SK-N-SH (cell line): Measurements from ENCODE around the gene NTN1. TPM values are rescaled to one million over a fixed set of nuclear protein-coding genes. Genes with fewer than 3 reads are reported as not detected.

Experiments used
- CTCF ChIA-PET: fragments of 300-600, 350-600 bp; formaldehyde crosslinking; extraction: SDS; loops from one replicate; lab custom pipeline; 2021; lab: Yijun Ruan, JAX
- POLR2A ChIA-PET: fragments of 350-600 bp; sonication (Branson Sonifier 250); formaldehyde crosslinking; extraction: SDS; loops from one replicate; lab custom pipeline; 2020; ENCODE audit warnings: antibody characterized with exemption, inconsistent platforms; lab: Yijun Ruan, JAX
- DNase-seq: peaks from one replicate; pipeline ENCODE4 v3.0.0; 2012
- H2AFZ ChIP-seq: fragments of 200-600 bp; sonication (generic); 2 replicates; pipeline ENCODE4 v1.8.1; 2016; ENCODE audit warnings: antibody characterized with exemption, mild to moderate bottlenecking, low read depth
- H3F3A ChIP-seq: fragments of 200-600 bp; sonication (generic); replicated peaks from 2 replicates; pipeline ENCODE3; 2016; ENCODE audit warnings: antibody characterized with exemption, mild to moderate bottlenecking; ENCODE audit not compliant: insufficient read depth
- H3K27ac ChIP-seq, 2 experiments: fragments of 200-500 bp in 1 of 2; fragments of 200-600 bp in 1 of 2; sonication (Bioruptor generic) in 1 of 2; sonication (generic), shearing (Covaris generic) in 1 of 2; 2 replicates each; pipeline versions ENCODE4 v1.5.1 to v1.6.1; 2014 to 2016; ENCODE audit warnings: low read depth in 2 of 2, inconsistent platforms in 1 of 2, low read length in 1 of 2, mild to moderate bottlenecking in 1 of 2, mixed read lengths in 1 of 2
- H3K27me3 ChIP-seq: fragments of 200-600 bp; sonication (generic), shearing (Covaris generic); 2 replicates; pipeline ENCODE4 v1.6.1; 2016; ENCODE audit warnings: mixed run types; ENCODE audit not compliant: insufficient read depth
- H3K36me3 ChIP-seq, 2 experiments: fragments of 200-500 bp in 1 of 2; fragments of 200-600 bp in 1 of 2; sonication (Bioruptor generic) in 1 of 2; sonication (generic) in 1 of 2; replicated peaks in 1 of 2; 2 replicates each; pipeline versions ENCODE3 to v1.5.1; 2014 to 2016; ENCODE audit warnings: low read length in 1 of 2, mild to moderate bottlenecking in 1 of 2; ENCODE audit not compliant: insufficient read depth in 2 of 2, control insufficient read depth in 1 of 2
- H3K4me1 ChIP-seq, 2 experiments: fragments of 200-500 bp in 1 of 2; fragments of 200-600 bp in 1 of 2; sonication (Bioruptor generic) in 1 of 2; sonication (generic), shearing (Covaris generic) in 1 of 2; 2 replicates each; pipeline versions ENCODE4 v1.5.1 to v1.6.1; 2014 to 2016; ENCODE audit warnings: low read depth in 1 of 2, low read length in 1 of 2, mixed run types in 1 of 2; ENCODE audit not compliant: insufficient read depth in 2 of 2, control insufficient read depth in 1 of 2
- H3K4me2 ChIP-seq: fragments of 200-600 bp; sonication (generic), shearing (Covaris generic); 2 replicates; pipeline ENCODE4 v1.6.1; 2017; ENCODE audit warnings: mixed run types
- H3K4me3 ChIP-seq, 2 experiments: fragments of 200-500 bp in 1 of 2; fragments of 200-600 bp in 1 of 2; sonication (Bioruptor generic) in 1 of 2; sonication (generic), shearing (Covaris generic) in 1 of 2; 2 replicates each; pipeline versions ENCODE4 v1.5.1 to v1.8.1; 2014 to 2016; ENCODE audit warnings: low read depth in 2 of 2, inconsistent platforms in 1 of 2, low read length in 1 of 2, mild to moderate bottlenecking in 1 of 2, mixed read lengths in 1 of 2, moderate library complexity in 1 of 2
- H3K79me2 ChIP-seq: fragments of 200-600 bp; sonication (generic); 2 replicates; pipeline ENCODE4 v1.8.1; 2017; ENCODE audit warnings: mild to moderate bottlenecking; ENCODE audit not compliant: insufficient read depth
- H3K9ac ChIP-seq: fragments of 200-600 bp; sonication (generic); 2 replicates; pipeline ENCODE4 v1.6.1; 2017; ENCODE audit warnings: mixed run types
- H3K9me2 ChIP-seq: fragments of 200-600 bp; sonication (generic); 2 replicates; pipeline ENCODE4 v1.6.1; 2017; ENCODE audit warnings: mixed run types
- H3K9me3 ChIP-seq: fragments of 200-600 bp; sonication (generic); 2 replicates; pipeline ENCODE4 v1.6.1; 2017; ENCODE audit warnings: mixed run types, mild to moderate bottlenecking, moderate library complexity
- H4K20me1 ChIP-seq: fragments of 200-600 bp; sonication (generic); 2 replicates; pipeline ENCODE4 v1.6.1; 2017; ENCODE audit warnings: mild to moderate bottlenecking, mixed run types; ENCODE audit not compliant: insufficient read depth
- GABPA ChIP-seq: IDR thresholded peaks from 2 replicates; pipeline ENCODE4 v1.4.0; 2012; ENCODE audit warnings: low read depth, mild to moderate bottlenecking
- IRF3 ChIP-seq: fragments of 150-350 bp; IDR thresholded peaks from 2 replicates; pipeline ENCODE4 v1.6.1; 2016; ENCODE audit warnings: mild to moderate bottlenecking, low read depth, low read length
- RXRA ChIP-seq: IDR thresholded peaks from 2 replicates; pipeline ENCODE4 v1.4.0; 2012; ENCODE audit warnings: low read depth, mild to moderate bottlenecking, borderline replicate concordance
- SMC3 ChIP-seq: IDR thresholded peaks from 2 replicates; pipeline ENCODE4 v1.6.1; 2012; ENCODE audit warnings: low read depth, low read length, improper control_type of control experiment
- USF1 ChIP-seq: IDR thresholded peaks from 2 replicates; pipeline ENCODE4 v1.4.0; 2012; ENCODE audit warnings: low read depth, borderline replicate concordance
- YY1 ChIP-seq: IDR thresholded peaks from 2 replicates; pipeline ENCODE4 v1.4.0; 2012; ENCODE audit warnings: low read depth, mild to moderate bottlenecking
- ZBTB33 ChIP-seq: IDR thresholded peaks from 2 replicates; pipeline ENCODE4 v1.4.0; 2012; ENCODE audit warnings: low read depth, borderline replicate concordance
- WGBS: methylation state at CpG from one replicate; pipeline ENCODE4 v1.1.6; 2017; ENCODE audit warnings: low lambda C conversion rate; 5-methylcytosine and 5-hydroxymethylcytosine counted together
- polyA plus RNA-seq, 3 experiments: library from polyadenylated mRNA; depleted of rRNA; stranded (reverse); fragments of >200 nt; gene quantifications; 2 replicates each; pipeline ENCODE4 v1.2.3, GENCODE V29; 2012

The NTN1 gene
- polyA plus RNA-seq, 1 of the 3 experiments (the other 2 are of a cell fraction), result 0.05 TPM

GRCh38 chr17:9199571-9200551 lies 178.6 kb downstream of the NTN1 start:
- POLR2A ChIA-PET, result no interaction called here
- no peaks in the 10 kb centered on the region for H3K36me3 ChIP-seq
- H3K9me3 ChIP-seq, result no peaks in the 10 kb centered on the region
- no peak overlapping the region for H3K9ac ChIP-seq
- H4K20me1 ChIP-seq, result no peaks in the 10 kb centered on the region
- H3K4me2 ChIP-seq, result no peak overlapping the region
- 50% methylated on average over 13 of the region's 16 CpGs for WGBS
- H2AFZ ChIP-seq, result no peak overlapping the region
- no peaks in the 10 kb centered on the region; a peak in 1 of 4 replicates for H3K4me1 ChIP-seq
- H3K9me2 ChIP-seq, result no peaks in the 10 kb centered on the region
- H3K79me2 ChIP-seq, result no peaks in the 10 kb centered on the region
- H3F3A ChIP-seq, result no peaks in the 10 kb centered on the region
- H3K4me3 ChIP-seq, result no peak overlapping the region
- no peak overlapping the region for H3K27ac ChIP-seq
- no peak for DNase-seq
- CTCF ChIA-PET, result interaction anchor here (1.3 kb wide), 1 partner anchor 14 kb away, joined by 3 read pairs; no protein-coding TSS in a partner anchor
- H3K27me3 ChIP-seq, result no peaks in the 10 kb centered on the region; the same call in 1 of the 2 replicates
- TF ChIP-seq IRF3 (no peak), USF1 (peak; percentile 48; the same call in 1 of the 2 replicates)

- Histone ChIP-seq H3K79me2 (no peaks in the 10 kb centered on the region), H3K9me3 (no peaks in the 10 kb centered on the region), H3K4me2 (no peak overlapping the region), H3K9ac (no peak overlapping the region), H3K27ac (no peak overlapping the region), H3K9me2 (no peaks in the 10 kb centered on the region), H3K4me1 (peaks cover 0 to 2% of the 10 kb centered on the region in 2 experiments; a peak in 1 of 4 replicates), H3F3A (no peaks in the 10 kb centered on the region), H4K20me1 (no peaks in the 10 kb centered on the region), H2AFZ (no peak overlapping the region), H3K27me3 (no peaks in the 10 kb centered on the region; the same call in 1 of the 2 replicates), H3K36me3 (no peaks in the 10 kb centered on the region), H3K4me3 (no peak overlapping the region)
- WGBS, result 14% methylated on average over 5 of the region's 5 CpGs
- CTCF ChIA-PET, result interaction anchor here (0.8 to 1.3 kb wide), 3 partner anchors 15 to 33 kb away, joined by 3 read pairs; no protein-coding TSS in a partner anchor
- no peak for DNase-seq
- TF ChIP-seq SMC3, result no peak
- no peak for TF ChIP-seq GABPA
- no peak for TF ChIP-seq YY1
- TF ChIP-seq ZBTB33, result no peak
- no peak for TF ChIP-seq RXRA
- POLR2A ChIA-PET, result no interaction called here
Observed at GRCh38 chr17:9200699-9201359, 179.5 kb downstream of the NTN1 start.
